ENCODE results near the gene CSNK1G3.

DNA sequence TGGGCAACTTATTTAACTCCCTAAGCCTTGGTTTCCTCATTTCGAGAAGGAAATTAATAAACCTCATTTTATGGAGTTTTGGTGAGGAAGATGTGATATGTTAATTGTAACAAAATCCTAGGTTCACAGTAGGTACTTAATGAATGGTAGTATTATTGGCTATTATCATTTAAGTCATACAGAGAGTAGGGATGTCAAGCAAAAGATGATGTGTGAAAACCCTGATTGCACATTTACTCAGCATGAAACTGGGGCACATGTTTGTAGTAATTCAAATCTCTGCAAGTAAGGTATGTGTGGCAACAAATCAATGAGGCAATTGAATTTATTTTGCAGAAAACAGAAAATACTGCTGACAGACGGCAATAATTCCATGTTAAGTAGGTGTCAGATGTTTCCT is 127.3 kb downstream of the CSNK1G3 start:
- TF ChIP-seq, protein P1, sequence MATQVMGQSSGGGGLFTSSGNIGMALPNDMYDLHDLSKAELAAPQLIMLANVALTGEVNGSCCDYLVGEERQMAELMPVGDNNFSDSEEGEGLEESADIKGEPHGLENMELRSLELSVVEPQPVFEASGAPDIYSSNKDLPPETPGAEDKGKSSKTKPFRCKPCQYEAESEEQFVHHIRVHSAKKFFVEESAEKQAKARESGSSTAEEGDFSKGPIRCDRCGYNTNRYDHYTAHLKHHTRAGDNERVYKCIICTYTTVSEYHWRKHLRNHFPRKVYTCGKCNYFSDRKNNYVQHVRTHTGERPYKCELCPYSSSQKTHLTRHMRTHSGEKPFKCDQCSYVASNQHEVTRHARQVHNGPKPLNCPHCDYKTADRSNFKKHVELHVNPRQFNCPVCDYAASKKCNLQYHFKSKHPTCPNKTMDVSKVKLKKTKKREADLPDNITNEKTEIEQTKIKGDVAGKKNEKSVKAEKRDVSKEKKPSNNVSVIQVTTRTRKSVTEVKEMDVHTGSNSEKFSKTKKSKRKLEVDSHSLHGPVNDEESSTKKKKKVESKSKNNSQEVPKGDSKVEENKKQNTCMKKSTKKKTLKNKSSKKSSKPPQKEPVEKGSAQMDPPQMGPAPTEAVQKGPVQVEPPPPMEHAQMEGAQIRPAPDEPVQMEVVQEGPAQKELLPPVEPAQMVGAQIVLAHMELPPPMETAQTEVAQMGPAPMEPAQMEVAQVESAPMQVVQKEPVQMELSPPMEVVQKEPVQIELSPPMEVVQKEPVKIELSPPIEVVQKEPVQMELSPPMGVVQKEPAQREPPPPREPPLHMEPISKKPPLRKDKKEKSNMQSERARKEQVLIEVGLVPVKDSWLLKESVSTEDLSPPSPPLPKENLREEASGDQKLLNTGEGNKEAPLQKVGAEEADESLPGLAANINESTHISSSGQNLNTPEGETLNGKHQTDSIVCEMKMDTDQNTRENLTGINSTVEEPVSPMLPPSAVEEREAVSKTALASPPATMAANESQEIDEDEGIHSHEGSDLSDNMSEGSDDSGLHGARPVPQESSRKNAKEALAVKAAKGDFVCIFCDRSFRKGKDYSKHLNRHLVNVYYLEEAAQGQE (IDR thresholded peaks at IDR 0.05; ENCODE audit: insufficient read depth in 1 of 2, low read depth in 2 of 2, low read length in 1 of 2) = no peak
- TF ChIP-seq CTCF (IDR thresholded peaks at IDR 0.05) (no peak), POLR2AphosphoS5 (IDR thresholded peaks at IDR 0.05; ENCODE audit: low read depth, low read length) (no peak)

Data from Panc1 (cell line).